PC-3 (cell line): Measurements from ENCODE around the gene KCNK10. TPM values are rescaled to one million over a fixed set of nuclear protein-coding genes. Genes with fewer than 3 reads are reported as not detected.

Source experiments
- ATAC-seq: fragments of 200-7000 bp; cut with Tn5 transposase; 2 replicates; pipeline ENCODE4 v1.9.1; 2020; ENCODE audit warnings: mild to moderate bottlenecking, moderate library complexity
- Bru-seq: library from RNA; stranded (reverse); fragments of 400-500 nt; gene quantifications from one replicate; lab custom pipeline; 2021; lab: Mats Ljungman, UMichigan
- BruChase-seq, 2 experiments: library from RNA; stranded (reverse); fragments of 400-500 nt; gene quantifications; one replicate each; lab custom pipeline; 2021; lab: Mats Ljungman, UMichigan
- BruUV-seq: library from RNA; stranded (reverse); fragments of 400-500 nt; replicated peaks from 2 replicates; lab custom pipeline; 2021; lab: Mats Ljungman, UMichigan
- CTCF ChIA-PET: fragments of 300-600 bp; sonication (Branson Sonifier 250); formaldehyde crosslinking; loops from one replicate; lab custom pipeline; 2022; ENCODE audit warnings: antibody characterized with exemption; lab: Charles Lee
- POLR2A ChIA-PET: fragments of 300-600 bp; sonication (Branson Sonifier 250); formaldehyde crosslinking; loops from one replicate; lab custom pipeline; 2022; ENCODE audit warnings: antibody characterized with exemption; ENCODE audit not compliant: unreplicated experiment; lab: Charles Lee
- DNase-seq: peaks from one replicate; pipeline ENCODE4 v3.0.0-alpha.2; 2015
- H2AFZ ChIP-seq: fragments of 300-600 bp; sonication (generic); 2 replicates; pipeline ENCODE4 v1.6.0; 2016; ENCODE audit warnings: antibody characterized with exemption, low read length
- H3F3A ChIP-seq: fragments of 300-600 bp; sonication (generic); one replicate; pipeline ENCODE4 v1.6.0; 2017; ENCODE audit warnings: antibody characterized with exemption, low read length, control low read depth, mild to moderate bottlenecking; ENCODE audit not compliant: unreplicated experiment
- H3K27ac ChIP-seq: fragments of 300-600 bp; sonication (generic); 2 replicates; pipeline ENCODE4 v1.5.1; 2016; ENCODE audit warnings: mild to moderate bottlenecking, low read length
- H3K27me3 ChIP-seq: fragments of 300-600 bp; sonication (generic); 2 replicates; pipeline ENCODE4 v1.6.1; 2016; ENCODE audit warnings: low read length, mixed read lengths
- H3K36me3 ChIP-seq: fragments of 300-600 bp; sonication (generic); 2 replicates; pipeline ENCODE4 v1.6.1; 2016; ENCODE audit warnings: low read depth, mixed run types, low read length, mixed read lengths
- H3K4me1 ChIP-seq: fragments of 300-600 bp; sonication (generic); 2 replicates; pipeline ENCODE4 v1.5.1; 2016; ENCODE audit warnings: low read length; ENCODE audit not compliant: insufficient read depth
- H3K4me2 ChIP-seq: fragments of 300-600 bp; sonication (generic); 2 replicates; pipeline ENCODE4 v1.6.0; 2016; ENCODE audit warnings: low read length
- H3K4me3 ChIP-seq: fragments of 300-600 bp; sonication (generic); 2 replicates; pipeline ENCODE4 v1.5.1; 2016; ENCODE audit warnings: mild to moderate bottlenecking, low read length, mixed read lengths
- H3K79me2 ChIP-seq: fragments of 300-600 bp; sonication (generic); 2 replicates; pipeline ENCODE4 v1.6.1; 2017; ENCODE audit warnings: low read length, mixed read lengths
- H3K9ac ChIP-seq: fragments of 300-600 bp; sonication (generic); 2 replicates; pipeline ENCODE4 v1.6.0; 2016; ENCODE audit warnings: mild to moderate bottlenecking, low read length
- H3K9me2 ChIP-seq: fragments of 300-600 bp; sonication (generic); replicated peaks from 2 replicates; pipeline ENCODE4 v1.6.1; 2016; ENCODE audit warnings: mixed run types, low read length, mixed read lengths
- H3K9me3 ChIP-seq: fragments of 300-600 bp; sonication (generic); 2 replicates; pipeline ENCODE4 v1.6.1; 2016; ENCODE audit warnings: low read length, mixed read lengths
- H4K20me1 ChIP-seq: fragments of 300-600 bp; sonication (generic); 2 replicates; pipeline ENCODE4 v1.6.1; 2016; ENCODE audit warnings: low read length, mixed read lengths
- EZH2 ChIP-seq: fragments of 300-600 bp; sonication (generic); IDR thresholded peaks from one replicate; pipeline ENCODE4 v1.6.1; 2017; ENCODE audit warnings: antibody characterized with exemption, mild to moderate bottlenecking, low read length; ENCODE audit not compliant: unreplicated experiment
- EZH2phosphoT487 ChIP-seq: fragments of 300-600 bp; sonication (generic); IDR thresholded peaks from 2 replicates; pipeline ENCODE4 v1.6.1; 2018; ENCODE audit warnings: mild to moderate bottlenecking, antibody characterized with exemption, low read length, borderline replicate concordance
- intact Hi-C: fragments of 100-400 bp; cut with micrococcal nuclease; formaldehyde crosslinking; loops from 2 replicates; pipeline ENCODE4 v1.9.0; 2023
- long read RNA-seq: library from polyadenylated mRNA; unstranded; transcript quantifications from one replicate; pipeline ENCODE4 v2.0.0, GENCODE V29; 2021; ENCODE audit not compliant: unreplicated experiment
- total RNA-seq: library from RNA; depleted of rRNA; stranded (reverse); fragments of >200 nt; gene quantifications from 2 replicates; pipeline ENCODE4 v1.2.3, GENCODE V29; 2014; rRNA removed
- TF ChIP-seq, protein P1 (sequence below): fragments of 300-600 bp; sonication (generic); conservative IDR thresholded peaks from 2 replicates; pipeline ENCODE4 v1.5.1; 2017; ENCODE audit warnings: antibody characterized with exemption, low read depth, mild to moderate bottlenecking, low read length

The KCNK10 gene, protein sequence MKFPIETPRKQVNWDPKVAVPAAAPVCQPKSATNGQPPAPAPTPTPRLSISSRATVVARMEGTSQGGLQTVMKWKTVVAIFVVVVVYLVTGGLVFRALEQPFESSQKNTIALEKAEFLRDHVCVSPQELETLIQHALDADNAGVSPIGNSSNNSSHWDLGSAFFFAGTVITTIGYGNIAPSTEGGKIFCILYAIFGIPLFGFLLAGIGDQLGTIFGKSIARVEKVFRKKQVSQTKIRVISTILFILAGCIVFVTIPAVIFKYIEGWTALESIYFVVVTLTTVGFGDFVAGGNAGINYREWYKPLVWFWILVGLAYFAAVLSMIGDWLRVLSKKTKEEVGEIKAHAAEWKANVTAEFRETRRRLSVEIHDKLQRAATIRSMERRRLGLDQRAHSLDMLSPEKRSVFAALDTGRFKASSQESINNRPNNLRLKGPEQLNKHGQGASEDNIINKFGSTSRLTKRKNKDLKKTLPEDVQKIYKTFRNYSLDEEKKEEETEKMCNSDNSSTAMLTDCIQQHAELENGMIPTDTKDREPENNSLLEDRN
- total RNA-seq: 1.2 TPM in 1 of 2 replicates, not detected in the other
- percentile 10 among the genes with signal in this experiment for Bru-seq, nascent RNA
- BruChase-seq, experiment 1, labeled RNA remaining after a 6-hour chase: percentile 8 among the genes with signal in this experiment
- percentile 10 among the genes with signal in this experiment for BruChase-seq, experiment 2, labeled RNA remaining after a 2-hour chase
- long read RNA-seq: 0 reads

DNA sequence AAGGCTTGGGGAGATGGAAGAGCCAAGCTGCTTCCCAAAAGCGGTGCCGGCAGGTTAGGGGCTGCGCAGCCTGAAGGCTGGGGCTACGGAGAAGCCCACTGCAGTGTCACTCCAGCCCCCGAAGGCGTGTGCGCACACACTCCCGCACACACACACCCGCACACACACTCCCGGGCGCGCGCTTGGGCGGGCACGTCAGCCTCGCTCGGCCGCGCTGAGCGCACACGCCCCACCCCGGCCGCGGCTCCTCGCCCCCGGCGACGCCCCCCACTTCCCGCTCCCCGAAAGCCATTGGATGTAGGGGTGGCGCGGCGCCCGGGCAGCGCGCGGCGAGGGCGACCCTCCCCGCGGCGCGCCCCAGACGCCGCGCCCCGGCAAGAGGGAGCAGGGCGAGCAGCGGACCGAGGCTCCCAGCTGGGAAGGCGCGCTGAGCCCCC is at the start of gene KCNK10:
TSS of gene KCNK10 (minus strand) at position 184 of the 437 bp plus-strand sequence. CDS start 471 bp downstream, outside the sequence.
- Histone ChIP-seq H3F3A (no peaks in the 10 kb centered on the region), H2AFZ (no peak within 1 kb of the TSS), H4K20me1 (no peaks in the 10 kb centered on the region), H3K9ac (no peak within 1 kb of the TSS), H3K4me2 (peak within 1 kb of the TSS; percentile 61), H3K4me3 (peak within 1 kb of the TSS; percentile 16; the same call in 1 of the 2 replicates), H3K9me2 (no peaks in the 10 kb centered on the region), H3K79me2 (no peaks in the 10 kb centered on the region), H3K36me3 (no peaks in the 10 kb centered on the region), H3K27ac (no peak within 1 kb of the TSS), H3K4me1 (no peaks in the 10 kb centered on the region), H3K9me3 (no peaks in the 10 kb centered on the region), H3K27me3 (peaks cover 94% of the 10 kb centered on the region)
- TF ChIP-seq EZH2phosphoT487: 0 out of 2 replicates have a peak, but pooled peaks have one; percentile 30
- TF ChIP-seq, protein P1, sequence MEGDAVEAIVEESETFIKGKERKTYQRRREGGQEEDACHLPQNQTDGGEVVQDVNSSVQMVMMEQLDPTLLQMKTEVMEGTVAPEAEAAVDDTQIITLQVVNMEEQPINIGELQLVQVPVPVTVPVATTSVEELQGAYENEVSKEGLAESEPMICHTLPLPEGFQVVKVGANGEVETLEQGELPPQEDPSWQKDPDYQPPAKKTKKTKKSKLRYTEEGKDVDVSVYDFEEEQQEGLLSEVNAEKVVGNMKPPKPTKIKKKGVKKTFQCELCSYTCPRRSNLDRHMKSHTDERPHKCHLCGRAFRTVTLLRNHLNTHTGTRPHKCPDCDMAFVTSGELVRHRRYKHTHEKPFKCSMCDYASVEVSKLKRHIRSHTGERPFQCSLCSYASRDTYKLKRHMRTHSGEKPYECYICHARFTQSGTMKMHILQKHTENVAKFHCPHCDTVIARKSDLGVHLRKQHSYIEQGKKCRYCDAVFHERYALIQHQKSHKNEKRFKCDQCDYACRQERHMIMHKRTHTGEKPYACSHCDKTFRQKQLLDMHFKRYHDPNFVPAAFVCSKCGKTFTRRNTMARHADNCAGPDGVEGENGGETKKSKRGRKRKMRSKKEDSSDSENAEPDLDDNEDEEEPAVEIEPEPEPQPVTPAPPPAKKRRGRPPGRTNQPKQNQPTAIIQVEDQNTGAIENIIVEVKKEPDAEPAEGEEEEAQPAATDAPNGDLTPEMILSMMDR: no peak
- intact Hi-C loops: no loop called here
- CTCF ChIA-PET: interaction anchor here (0.7 kb wide), 1 partner anchor 57 kb away, joined by 3 read pairs; no protein-coding TSS in a partner anchor
- BruUV-seq: no TSS peak
- DNase-seq (no peak), ATAC-seq (no peak)
- POLR2A ChIA-PET: no interaction called here

DNA sequence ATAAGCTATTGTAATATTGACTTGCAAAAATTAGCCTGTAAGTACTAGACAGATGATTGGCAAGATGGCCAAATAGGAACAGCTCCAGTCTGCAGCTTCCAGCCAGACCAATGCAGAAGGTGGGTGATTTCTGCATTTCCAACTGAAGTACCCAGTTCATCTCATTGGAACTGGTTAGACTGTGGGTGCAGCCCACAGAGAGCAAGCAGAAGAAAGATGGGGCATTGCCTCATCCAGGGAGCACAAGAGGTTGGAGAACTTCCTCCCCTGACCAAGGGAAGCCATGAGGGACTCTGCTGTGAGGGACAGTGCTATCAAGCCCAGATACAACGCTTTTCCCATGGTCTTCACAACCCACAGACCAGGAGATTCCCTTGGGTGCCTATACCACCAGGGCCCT is 46.4 kb upstream of the KCNK10 start:
- TF ChIP-seq, protein P1: no peak
- no peak for TF ChIP-seq EZH2phosphoT487
- no peak for TF ChIP-seq EZH2
- CTCF ChIA-PET: no interaction called here
- H3K79me2 ChIP-seq: no peaks in the 10 kb centered on the region
- H3K4me2 ChIP-seq: no peak overlapping the region
- POLR2A ChIA-PET: no interaction called here
- no peak overlapping the region for H3K27ac ChIP-seq
- no peaks in the 10 kb centered on the region for H3K4me1 ChIP-seq
- no TSS peak for BruUV-seq
- H3K36me3 ChIP-seq: no peaks in the 10 kb centered on the region
- no peaks in the 10 kb centered on the region for H3F3A ChIP-seq
- no peaks in the 10 kb centered on the region for H3K9me2 ChIP-seq
- no peaks in the 10 kb centered on the region for H3K27me3 ChIP-seq
- H3K9ac ChIP-seq: no peak overlapping the region
- no peak overlapping the region for H2AFZ ChIP-seq
- no peak overlapping the region for H3K4me3 ChIP-seq
- intact Hi-C loops: no loop called here
- H3K9me3 ChIP-seq: no peaks in the 10 kb centered on the region
- ATAC-seq (no peak), DNase-seq (no peak)
- H4K20me1 ChIP-seq: no peaks in the 10 kb centered on the region
